Stimulated activated CD8-positive, alpha-beta memory T cell treated with anti-CD3 and anti-CD28 coated beads, Interleukin-2, amount 100 ng/mL, for 1 hour (primary cell): ENCODE results near the gene RNF152.

Experiments
- DNase-seq, 2 donors: peaks; one replicate each; pipeline ENCODE4 v3.0.0-alpha.2; 2020; ENCODE audit warnings: low read depth in 2 of 2

The RNF152 gene

DNA sequence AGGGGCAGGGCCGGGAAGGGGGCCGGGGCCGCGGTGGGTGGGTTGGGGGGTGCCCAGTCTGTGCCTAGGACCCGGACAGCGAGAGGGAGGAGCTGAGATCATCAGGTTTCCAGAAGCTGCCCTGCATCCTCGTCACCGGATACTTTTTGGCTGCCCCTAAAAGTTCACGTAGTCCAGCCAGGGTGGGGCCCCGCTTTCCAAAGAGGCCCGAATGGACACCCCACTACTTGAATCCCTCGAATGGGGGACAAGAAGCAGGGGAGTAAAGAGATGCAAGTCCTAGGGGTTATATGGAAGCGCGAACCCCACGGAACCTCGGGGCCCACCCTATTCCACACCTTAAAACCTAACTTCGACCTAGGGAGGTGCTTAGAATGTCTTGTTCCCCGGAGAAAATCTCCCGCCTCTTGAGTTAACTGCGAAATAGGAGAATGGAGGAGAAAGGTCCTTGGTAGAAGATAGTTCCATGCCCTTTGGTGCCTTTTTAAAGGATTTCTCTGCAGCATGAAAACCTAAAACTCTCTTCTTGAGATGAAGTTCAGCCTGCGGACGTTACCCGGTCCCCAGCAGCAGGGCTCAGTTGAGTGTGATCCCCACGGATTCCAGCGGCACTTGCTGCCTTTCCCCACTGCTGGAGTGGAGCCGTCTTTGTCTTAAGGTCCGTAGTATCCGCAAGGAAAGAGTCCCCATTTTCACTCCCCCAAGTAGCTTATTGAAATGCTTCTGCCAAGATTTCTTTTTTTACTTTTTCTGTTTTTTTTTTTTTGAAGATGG lies 2.1 kb upstream of the RNF152 start:
- no peak for DNase-seq

DNA sequence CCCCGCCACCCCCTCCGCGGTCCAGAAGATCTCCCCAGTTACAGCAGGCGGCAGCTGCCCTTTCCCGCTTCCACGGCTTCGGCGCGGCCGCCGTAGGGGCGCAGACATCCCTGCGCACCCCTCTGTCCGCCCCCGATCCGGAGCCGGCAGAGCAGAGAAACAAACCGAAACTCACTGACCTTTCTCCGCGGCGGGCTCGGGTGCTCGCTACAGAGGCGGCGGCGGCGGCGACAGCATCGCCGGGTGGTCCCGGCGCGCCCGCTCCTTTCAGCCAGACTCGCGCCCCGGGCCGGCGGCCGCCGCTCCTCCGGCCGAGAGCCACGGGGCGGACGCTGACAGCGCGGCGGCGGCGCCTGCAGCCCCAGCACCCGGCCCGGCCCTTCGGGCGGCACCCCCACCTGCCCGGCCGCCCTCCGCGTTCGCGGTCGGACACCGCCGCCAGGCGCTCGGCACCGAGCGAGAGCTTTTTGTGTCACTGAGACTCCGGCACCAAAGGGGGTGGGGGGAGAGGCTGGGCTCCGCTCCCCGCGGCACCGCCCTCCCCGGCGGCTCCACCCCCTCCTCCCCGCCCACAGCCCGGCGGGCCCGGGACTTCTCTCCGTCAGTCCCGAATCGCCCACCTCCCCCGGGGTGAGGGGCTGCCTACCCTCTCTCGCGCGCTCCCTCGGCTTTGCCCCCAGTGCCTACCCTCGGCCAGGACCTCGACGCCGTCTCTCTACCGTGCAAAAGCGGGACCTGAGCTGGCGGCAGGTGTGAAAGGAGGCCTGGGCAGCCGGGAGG lies 1.4 kb upstream of the RNF152 start:
- DNase-seq, result peak; percentile 38 to 51

DNA sequence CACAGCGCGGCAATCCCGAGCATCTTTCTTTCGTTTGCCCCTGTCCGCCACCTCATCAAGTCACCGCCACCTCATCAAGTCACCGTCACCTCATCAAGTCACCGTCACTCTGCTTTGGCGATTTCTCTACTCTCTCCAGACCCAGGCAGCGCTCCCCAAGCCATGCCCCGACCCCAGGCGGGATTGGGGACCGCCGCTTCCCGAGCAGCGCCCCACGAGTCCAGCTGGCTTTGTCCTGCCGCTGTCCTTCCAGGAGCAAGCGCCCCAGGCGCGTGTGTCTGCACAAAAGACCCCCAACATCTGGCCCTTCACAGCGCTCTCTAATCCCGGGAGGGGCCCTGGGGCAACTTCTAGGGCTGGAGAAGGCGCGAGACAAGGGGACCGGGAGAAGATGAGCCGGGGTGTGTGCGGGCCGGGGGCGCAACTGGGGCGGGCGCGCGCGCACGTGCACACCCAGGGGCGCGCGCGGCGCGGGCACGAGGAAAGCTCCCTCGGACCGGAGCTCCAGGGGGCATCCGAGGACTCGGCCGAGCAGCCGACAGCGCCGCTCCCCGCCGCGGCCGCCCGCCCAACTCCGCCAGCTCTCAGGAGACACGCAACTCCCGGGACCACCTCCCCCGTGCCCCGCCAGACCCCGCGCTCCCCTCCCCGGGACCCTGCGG lies 633 bp upstream of the RNF152 start:
- no peak for DNase-seq

DNA sequence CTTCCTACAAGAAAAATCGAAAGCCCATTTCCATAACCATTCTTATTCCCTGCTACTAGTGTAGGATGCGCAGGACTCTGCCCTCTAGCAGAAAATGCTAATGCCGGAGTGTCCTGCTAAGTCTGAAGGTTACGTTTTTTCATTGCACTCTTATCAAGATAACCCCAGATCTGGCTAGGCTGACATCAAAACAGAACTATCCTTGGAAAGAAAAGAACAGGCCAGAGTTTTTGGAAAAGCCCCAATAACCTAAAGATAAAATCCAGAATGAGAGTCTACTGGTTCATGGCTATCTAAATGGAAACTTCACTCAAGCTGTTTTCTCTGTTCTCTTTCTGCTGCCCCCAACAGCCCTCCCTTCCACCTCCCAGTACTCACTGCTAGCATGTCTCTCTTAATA lies 913 bp downstream of the RNF152 start:
- DNase-seq, result no peak

DNA sequence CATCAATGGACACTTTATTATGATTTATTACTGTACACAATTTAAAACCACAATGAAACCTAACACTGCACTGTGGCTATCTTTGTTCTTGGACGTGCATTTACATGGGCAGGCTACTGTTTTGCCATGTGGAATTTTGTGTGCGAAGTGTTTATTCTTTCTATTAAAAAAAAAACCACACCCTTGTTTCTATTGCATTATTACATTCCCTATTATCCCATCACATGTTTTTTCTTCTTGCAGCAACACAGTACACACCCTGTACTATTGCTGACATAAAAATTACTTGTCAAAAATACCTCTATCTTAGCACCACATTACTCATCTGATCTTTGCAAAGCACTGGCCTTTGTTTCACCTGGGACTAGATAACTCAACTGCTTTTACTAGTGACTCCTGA lies 1.5 kb downstream of the RNF152 start:
- DNase-seq, result no peak

DNA sequence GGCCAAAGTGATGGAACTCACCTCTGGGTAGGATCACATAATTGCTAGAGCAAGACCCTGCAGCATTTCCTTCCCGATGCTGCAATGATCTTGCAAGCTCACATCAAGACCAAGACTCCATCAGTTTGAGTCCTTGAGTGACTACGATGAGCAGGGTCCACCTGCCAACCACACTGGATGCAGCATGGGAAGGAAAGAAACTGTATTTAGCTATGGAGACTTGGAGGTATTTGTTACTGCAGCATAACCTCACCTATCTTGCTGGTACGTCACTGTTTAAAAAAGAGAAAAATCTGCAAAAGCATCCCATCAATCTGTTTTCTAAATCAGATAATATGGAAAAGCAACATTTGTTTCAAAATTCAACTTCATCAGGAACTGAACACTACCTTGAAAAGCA lies 2.5 kb downstream of the RNF152 start:
- DNase-seq, result no peak

DNA sequence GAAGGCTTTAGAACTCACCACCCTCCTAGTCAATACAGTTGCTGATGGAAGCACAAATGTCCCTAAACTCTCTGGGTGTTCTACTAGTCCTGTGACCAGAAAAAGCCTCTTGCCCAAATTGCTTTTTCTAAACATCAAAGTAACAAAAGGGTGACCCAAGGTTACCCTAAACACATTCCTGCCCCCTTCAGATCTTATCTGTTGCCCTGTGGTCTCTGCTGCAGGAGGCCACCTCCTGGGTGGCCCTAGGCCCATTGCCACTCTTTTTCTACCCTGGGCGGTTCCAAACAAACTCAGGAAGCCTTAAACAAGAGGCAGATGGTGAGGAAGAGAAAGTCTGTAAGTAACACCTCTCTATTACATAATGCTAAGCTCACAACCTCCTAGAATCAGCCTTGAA lies 3.3 kb downstream of the RNF152 start:
- no peak for DNase-seq

DNA sequence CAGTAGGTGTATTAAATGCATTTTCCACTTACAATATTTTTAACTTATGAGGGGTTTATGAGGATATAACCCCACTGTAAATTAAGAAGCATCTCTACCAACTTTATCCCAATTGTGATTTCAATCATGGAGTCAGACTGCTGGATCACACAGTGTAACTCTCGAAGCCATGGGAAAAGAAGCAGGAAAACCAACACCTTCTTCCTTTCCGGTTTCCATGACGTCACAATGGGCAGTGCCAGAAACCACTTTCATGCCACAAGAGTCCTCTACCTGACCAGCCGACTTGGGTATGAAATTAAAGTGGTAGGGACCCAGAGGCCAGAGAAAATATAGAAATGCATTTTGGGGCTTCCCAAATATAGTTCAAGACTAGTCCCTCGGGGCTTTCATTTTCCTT lies 4.2 kb downstream of the RNF152 start:
- no peak for DNase-seq

DNA sequence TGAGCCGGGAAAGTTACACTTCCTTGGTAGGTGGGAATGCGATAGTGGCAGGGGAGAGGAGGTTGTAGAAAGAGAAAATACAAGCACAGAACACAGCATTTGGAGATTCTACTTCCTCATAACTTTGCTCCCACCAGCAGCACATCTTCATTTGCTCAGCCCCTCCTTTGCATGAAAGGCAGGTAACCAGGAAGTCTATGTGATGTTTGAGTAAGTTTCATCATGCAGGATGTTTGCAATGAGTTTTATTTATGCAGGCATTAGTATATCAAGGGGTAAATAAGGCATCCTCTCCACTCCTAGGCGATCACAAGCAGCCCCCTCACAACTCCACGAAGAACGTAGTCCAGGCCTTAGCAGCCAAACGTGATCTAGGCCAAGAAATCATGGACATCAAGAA lies 5.0 kb downstream of the RNF152 start:
- DNase-seq, result no peak

DNA sequence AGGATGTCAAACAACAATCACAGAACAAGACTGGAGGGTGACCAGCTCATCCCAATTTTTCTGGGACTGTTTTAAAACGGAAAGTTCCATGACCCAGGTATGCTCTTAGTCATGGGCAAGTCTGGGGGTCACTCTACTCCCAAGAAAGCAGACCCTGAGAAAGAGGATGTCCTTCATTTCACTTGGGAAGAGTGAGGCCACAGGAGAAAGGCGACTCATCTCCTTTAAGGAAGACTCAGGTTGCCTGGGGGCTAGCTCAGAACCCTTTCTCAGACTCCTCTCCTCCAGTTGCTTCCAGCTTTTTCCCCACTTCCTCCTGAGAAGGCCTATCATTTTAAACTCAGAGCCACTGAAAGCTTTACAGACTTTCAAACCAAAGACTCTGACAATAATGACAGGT lies 9.3 kb downstream of the RNF152 start:
- no peak for DNase-seq

DNA sequence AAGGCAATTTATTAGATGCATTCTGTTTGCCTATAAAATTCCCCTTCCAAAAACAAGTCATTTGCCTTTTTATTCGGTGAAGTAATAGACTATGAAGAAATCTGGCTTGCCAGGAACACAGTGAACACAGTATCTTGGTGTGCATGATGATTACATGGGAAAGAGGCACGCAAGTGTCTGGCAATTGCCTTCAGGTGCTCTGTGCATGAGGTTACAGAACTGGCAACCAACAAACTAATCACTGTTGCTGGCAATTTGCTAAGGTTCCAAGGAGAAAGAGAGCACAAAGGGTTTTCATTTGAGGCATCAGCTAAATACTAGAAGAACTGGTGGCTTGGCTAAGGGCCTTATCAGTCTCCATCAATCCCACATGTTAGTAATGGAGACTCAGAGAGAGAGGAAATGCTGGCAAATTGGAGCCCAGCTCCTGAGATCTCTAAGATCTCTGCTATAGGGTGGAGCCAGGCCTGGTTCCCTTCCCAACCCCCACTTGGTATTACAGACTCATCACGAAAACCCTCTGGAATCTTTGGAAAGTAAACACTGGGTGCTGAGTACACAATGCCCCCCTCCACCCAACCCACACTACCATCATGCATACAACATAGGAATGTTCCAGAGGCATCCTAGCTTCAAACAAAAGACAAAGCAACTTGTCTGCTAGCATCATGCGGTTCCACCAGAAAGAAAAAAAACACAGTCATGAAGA lies 10.4 kb downstream of the RNF152 start:
- no peak for DNase-seq

DNA sequence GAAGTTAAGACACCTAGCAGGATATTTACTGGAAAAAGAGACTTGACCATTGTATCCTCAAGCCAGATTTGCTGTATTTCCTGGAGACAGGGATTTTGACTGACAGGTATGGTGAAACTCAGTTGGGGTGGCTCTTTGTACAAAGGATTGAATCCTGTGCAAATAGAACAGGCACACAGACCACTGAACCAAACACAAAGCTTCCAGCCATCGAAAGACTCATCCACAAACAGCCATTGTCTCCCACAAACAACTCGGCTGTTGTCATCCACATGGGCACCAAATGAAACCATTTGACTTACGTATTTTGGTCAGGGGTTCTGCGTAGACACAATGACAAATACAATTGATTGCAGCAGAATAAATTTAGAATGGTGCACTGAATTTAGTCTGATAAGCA lies 15.9 kb downstream of the RNF152 start:
- DNase-seq, result no peak

DNA sequence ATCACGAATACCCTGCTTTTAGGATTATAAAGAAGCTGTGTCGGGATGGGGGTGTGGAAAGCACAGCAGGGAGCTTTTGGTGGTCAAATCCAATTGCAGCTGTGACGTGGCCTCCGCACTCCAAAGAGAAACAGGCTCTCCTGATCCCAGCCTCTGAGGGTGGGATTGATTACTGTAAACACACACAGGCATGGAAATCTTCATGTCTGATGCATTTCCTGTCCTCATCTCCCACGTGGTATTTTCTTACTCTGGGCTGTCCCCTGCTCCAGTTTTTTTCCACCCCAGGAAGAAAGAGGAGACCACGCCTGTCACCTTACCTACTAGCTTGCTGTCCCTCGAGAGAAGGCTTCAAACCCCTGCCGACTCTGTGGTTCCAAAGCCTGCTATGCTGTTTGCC lies 22.7 kb downstream of the RNF152 start:
- DNase-seq, result no peak

DNA sequence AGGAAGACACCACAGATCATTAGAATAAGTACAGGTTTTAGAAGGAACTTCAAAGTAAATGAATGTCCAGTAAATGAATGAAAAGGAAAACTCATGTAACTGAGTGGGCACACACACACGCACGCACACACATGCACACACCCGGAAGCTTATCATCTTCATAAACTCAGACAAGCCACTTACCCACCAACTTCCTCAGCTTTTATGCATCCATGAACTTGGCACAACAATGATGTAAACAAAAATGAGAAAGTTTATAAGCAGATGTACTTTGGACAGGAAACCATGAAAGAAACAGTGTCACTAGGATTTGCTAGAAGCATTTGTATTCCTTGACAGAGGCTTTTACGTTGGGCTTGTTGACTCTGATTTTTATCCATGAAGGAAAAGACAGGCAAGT lies 23.2 kb downstream of the RNF152 start:
- DNase-seq, result no peak

DNA sequence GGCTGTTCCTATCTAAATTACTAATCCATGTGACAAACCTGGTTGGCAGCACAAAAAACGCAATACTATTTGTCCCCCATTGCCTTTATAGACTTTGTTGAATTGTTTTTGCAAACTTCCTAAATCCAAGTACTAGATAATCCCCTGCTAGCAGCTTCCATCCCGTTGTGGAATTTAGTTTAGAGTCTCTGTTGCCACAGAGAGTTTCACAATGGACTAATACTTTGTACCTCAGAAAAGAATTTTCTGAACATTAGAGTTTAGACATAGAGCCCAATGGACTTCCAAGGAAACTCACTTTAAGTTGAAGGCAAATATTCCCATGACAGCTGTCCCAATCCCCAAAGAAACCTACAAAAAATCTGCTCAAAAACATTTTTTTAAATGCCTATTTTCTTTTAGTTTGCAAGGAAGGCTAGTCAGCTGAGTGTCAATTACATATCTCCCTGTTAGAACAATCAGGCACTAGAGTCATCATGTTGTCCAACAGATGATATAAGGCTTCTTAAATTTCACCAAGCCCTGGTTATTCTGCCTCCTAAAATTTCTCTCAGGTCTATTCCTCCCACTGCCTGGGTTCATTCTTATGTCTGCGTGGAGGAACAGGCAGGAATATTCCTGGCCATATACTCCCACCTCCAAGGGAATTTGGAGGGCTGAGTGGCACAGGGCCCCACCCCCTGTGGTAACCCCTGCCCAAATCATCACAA lies 27.2 kb downstream of the RNF152 start:
- no peak for DNase-seq

DNA sequence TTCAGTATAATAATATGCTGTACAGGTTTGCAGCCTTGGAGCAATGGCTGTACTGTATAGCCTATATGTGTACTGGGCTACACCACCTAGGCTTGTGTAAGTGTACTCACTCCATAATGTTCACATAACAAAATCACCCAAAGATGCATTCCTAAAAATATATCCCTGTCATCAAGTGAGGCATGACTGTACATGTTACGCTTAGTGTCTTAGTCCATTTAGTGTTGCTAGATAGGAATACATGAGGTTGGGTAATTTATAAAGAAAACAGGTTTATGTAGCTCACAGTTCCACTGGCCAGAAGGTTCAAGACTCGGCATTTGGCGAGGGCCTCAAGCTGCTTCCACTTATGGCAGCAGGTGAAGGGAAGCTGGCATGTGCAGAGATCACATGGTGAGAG lies 31.4 kb downstream of the RNF152 start:
- DNase-seq, result no peak

DNA sequence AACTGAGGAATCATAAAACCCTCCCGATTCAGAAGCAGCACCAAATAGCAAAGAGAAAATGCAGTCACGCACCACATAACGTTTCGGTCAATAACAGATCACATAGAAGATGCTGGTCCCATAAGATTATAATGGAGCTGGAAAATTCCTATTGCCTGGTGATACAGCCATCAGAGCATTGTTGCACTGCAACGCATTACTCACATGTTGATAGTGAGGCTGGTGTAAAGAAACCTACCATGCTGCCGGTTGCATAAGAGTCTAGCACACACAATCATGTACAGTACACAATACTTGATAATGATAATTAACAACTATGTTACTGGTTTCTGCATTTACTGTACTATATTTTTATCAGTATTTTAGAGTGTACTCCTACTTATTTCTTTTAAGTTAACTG lies 32.5 kb downstream of the RNF152 start:
- DNase-seq, result no peak

DNA sequence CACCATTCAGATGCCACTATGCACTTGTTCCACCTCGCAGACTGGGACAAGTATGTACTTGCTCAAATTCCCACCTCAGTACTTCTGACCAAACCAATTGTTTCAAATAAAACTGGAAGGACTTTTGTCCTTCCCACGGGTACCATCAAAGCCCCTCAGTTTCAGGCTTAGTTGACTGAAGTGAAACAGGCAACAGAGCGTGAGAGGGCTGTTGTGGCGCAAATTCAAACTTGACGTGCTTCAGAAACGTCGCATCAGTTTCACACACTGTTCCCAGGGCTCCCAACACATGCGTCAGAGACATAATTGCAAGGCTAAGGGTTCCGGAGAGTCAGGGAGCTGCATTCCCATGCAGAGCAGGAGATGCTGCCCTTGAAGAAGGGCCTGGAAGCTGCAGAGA lies 33.7 kb downstream of the RNF152 start:
- DNase-seq, result no peak

DNA sequence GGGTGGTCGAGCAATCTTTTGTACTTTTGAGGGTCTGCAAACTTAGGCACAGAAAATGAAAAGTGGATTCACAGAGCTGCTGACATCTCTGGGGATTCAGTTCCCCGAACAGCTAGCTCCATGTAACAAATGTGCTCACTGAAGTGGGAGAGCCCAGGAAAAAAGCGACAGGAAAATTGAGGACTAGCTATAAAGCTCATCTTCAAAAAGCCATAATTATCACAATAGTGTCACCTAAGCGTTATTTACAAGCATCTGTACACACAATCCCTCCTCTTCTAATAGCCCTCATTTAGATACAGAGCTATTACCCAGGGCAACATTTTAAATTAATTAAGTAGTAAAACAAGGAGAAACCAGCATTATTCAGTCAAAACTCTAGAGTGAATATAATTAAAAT lies 36.1 kb downstream of the RNF152 start:
- DNase-seq, result no peak

DNA sequence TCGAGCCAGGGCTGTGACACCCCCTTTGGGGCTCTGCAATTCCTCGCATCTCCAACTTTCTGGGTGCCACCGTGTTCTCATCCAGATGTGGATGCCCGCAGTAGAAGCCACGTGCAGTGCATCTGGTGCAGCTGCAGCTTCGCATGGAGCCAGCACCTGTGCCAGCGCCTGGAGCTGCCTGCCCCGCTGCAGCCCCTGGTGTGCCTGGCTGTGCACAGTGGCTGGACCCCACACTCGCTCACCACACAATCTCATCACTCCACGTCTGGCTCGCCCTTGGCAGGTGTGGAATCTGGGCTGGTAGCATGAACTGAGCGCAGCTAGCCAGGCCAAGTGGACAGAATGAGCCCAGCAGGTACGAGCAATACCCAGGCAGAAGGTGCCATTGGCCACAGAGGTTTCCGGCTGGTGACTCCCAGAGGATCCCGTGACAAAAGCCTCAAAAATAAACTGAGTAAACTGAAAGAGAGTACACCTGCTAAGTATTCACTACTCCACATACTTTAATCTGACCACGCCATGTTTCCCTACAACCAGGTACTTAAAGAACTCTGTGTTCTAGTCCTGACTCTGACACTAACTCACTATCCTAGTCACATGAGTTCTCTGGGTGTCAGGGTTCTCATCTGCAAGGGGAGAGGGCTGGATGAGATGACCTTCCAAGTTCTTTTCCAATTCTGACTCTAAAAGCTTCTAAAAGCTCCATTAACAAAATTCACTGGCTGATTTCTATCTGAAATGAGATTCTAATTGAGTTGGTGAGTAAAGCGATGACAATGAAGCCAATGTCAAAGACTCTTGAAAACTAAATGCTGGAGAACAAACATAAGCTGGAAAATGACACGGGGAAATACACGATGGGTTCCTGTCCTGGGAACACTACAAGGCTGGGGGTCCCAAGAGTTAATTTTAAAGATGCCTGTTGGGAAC lies 37.1 kb downstream of the RNF152 start:
- no peak for DNase-seq
